Measurements from ENCODE around the gene NPHS1.

Gene NPHS1

GRCh38 chr19:35813043-35813890, 39.0 kb downstream of the NPHS1 start:
- no peak overlapping the region for H3K4me2 ChIP-seq
- H3K9ac ChIP-seq, result no peak overlapping the region
- no peak overlapping the region for H3K4me3 ChIP-seq
- peaks cover 3 to 26% (median 22%) of the 10 kb centered on the region in 10 experiments; a peak in 17 of 20 replicates for H3K4me1 ChIP-seq
- no peaks in the 10 kb centered on the region for H3K27me3 ChIP-seq
- peak overlapping the region in 1 of 11 experiments; percentile 34; a peak in 1 of 22 replicates for H3K27ac ChIP-seq
- H3K36me3 ChIP-seq, result no peaks in the 10 kb centered on the region
- no peak for TF ChIP-seq Cebpa-rat (IDR thresholded peaks at IDR 0.05)
- no peaks in the 10 kb centered on the region; a peak in 1 of 22 replicates for H4K20me1 ChIP-seq
- no peaks in the 10 kb centered on the region for H3K9me3 ChIP-seq (replicated peaks in 1 of 11)

- no peaks in the 10 kb centered on the region for H3K36me3 ChIP-seq
- H3K27ac ChIP-seq, result peak within 1 kb of the TSS in 3 of 11 experiments; percentile 30 to 34 (median 32); a peak in 5 of 22 replicates
- no peaks in the 10 kb centered on the region; a peak in 1 of 22 replicates for H4K20me1 ChIP-seq
- peaks cover 3 to 33% (median 30%) of the 10 kb centered on the region in 10 experiments; a peak in 17 of 20 replicates for H3K4me1 ChIP-seq
- H3K9me3 ChIP-seq (replicated peaks in 1 of 11), result no peaks in the 10 kb centered on the region
- H3K4me2 ChIP-seq, result peak within 1 kb of the TSS in 6 of 11 experiments; percentile 1 to 31 (median 22); a peak in 6 of 22 replicates
- H3K4me3 ChIP-seq, result no peak within 1 kb of the TSS
- H3K9ac ChIP-seq, result no peak within 1 kb of the TSS
- no peak for TF ChIP-seq Cebpa-rat (IDR thresholded peaks at IDR 0.05)
- H3K27me3 ChIP-seq, result no peaks in the 10 kb centered on the region
Measured at GRCh38 chr19:35812220-35813042, 39.9 kb downstream of the NPHS1 start, which contains the start of gene PRODH2. PRODH2 (minus strand) TSS chr19:35812845; CDS start chr19:35812805, 40 bp downstream.

- Histone ChIP-seq H3K4me3 (no peak overlapping the region), H3K9me3 (replicated peaks in 1 of 11) (no peaks in the 10 kb centered on the region), H3K27me3 (no peaks in the 10 kb centered on the region), H3K27ac (peak overlapping the region in 3 of 11 experiments; percentile 30 to 34 (median 32); a peak in 4 of 22 replicates), H3K36me3 (no peaks in the 10 kb centered on the region), H3K9ac (no peak overlapping the region), H4K20me1 (no peaks in the 10 kb centered on the region; a peak in 1 of 22 replicates), H3K4me1 (peaks cover 3 to 38% (median 35%) of the 10 kb centered on the region in 10 experiments; a peak in 17 of 20 replicates), H3K4me2 (peak overlapping the region in 6 of 11 experiments; percentile 1 to 31 (median 22); a peak in 8 of 22 replicates)
- TF ChIP-seq Cebpa-rat (IDR thresholded peaks at IDR 0.05), result no peak
Measured at GRCh38 chr19:35811317-35812219, 40.7 kb downstream of the NPHS1 start.

- Histone ChIP-seq H3K4me1 (peaks cover 27 to 77% (median 70%) of the 10 kb centered on the region in 10 experiments), H3K9ac (no peak overlapping the region), H3K36me3 (no peaks in the 10 kb centered on the region), H3K4me3 (no peak overlapping the region), H3K4me2 (peak overlapping the region in 8 of 11 experiments; percentile 9 to 72 (median 57); a peak in 10 of 22 replicates), H3K27ac (peak overlapping the region in 4 of 11 experiments; percentile 30 to 53 (median 38); a peak in 8 of 22 replicates), H3K27me3 (no peaks in the 10 kb centered on the region), H4K20me1 (no peaks in the 10 kb centered on the region; a peak in 1 of 22 replicates), H3K9me3 (replicated peaks in 1 of 11) (peaks cover 0 to 3% (median under 1%) of the 10 kb centered on the region in 11 experiments; a peak in 8 of 22 replicates)
- no peak for TF ChIP-seq Cebpa-rat (IDR thresholded peaks at IDR 0.05)
Measured at GRCh38 chr19:35807633-35808032, 44.7 kb downstream of the NPHS1 start.

GRCh38 chr19:35806597-35806996, 45.7 kb downstream of the NPHS1 start:
- peak overlapping the region in 9 of 11 experiments; percentile 24 to 90 (median 81); a peak in 16 of 22 replicates for H3K4me2 ChIP-seq
- peaks cover 0 to 14% (median 10%) of the 10 kb centered on the region in 11 experiments; a peak in 12 of 22 replicates for H3K9me3 ChIP-seq (replicated peaks in 1 of 11)
- peak overlapping the region in 1 of 11 experiments; percentile 34; a peak in 1 of 22 replicates for H3K9ac ChIP-seq

GRCh38 chr19:35805526-35806102, 46.7 kb downstream of the NPHS1 start:
- H3K27me3 ChIP-seq, result no peaks in the 10 kb centered on the region
- H3K4me2 ChIP-seq, result peak overlapping the region; percentile 24 to 90 (median 76); a peak in 20 of 22 replicates
- peak overlapping the region in 3 of 11 experiments; percentile 76 to 84 (median 83); a peak in 4 of 22 replicates for H3K9ac ChIP-seq
- TF ChIP-seq Cebpa-rat (IDR thresholded peaks at IDR 0.05), result no peak
- peak overlapping the region in 7 of 11 experiments; percentile 79 to 96 (median 91); a peak in 13 of 22 replicates for H3K27ac ChIP-seq
- H3K4me1 ChIP-seq, result peaks cover 27 to 85% (median 77%) of the 10 kb centered on the region in 10 experiments
- H4K20me1 ChIP-seq, result no peaks in the 10 kb centered on the region
- H3K36me3 ChIP-seq, result no peaks in the 10 kb centered on the region
- peaks cover 0 to 19% (median 10%) of the 10 kb centered on the region in 11 experiments; a peak in 12 of 22 replicates for H3K9me3 ChIP-seq (replicated peaks in 1 of 11)
- H3K4me3 ChIP-seq, result no peak overlapping the region

More at GRCh38 chr19:35806597-35806996, 45.7 kb downstream of the NPHS1 start:
- Histone ChIP-seq H3K4me1 (peaks cover 27 to 79% (median 73%) of the 10 kb centered on the region in 10 experiments), H3K27ac (peak overlapping the region in 6 of 11 experiments; percentile 79 to 96 (median 91); a peak in 11 of 22 replicates), H4K20me1 (no peaks in the 10 kb centered on the region), H3K36me3 (no peaks in the 10 kb centered on the region), H3K27me3 (no peaks in the 10 kb centered on the region), H3K4me3 (no peak overlapping the region)
- no peak for TF ChIP-seq Cebpa-rat (IDR thresholded peaks at IDR 0.05)

- H3K27me3 ChIP-seq, result peaks cover 0 to 9% (median 4%) of the 10 kb centered on the region in 11 experiments; a peak in 10 of 22 replicates
- no peak for TF ChIP-seq Cebpa-rat (IDR thresholded peaks at IDR 0.05)
Measured at GRCh38 chr19:35801828-35802227, 50.5 kb downstream of the NPHS1 start.

More at GRCh38 chr19:35801828-35802227, 50.5 kb downstream of the NPHS1 start:
- Histone ChIP-seq H3K27ac (peak overlapping the region in 7 of 11 experiments; percentile 66 to 96 (median 91); a peak in 11 of 22 replicates), H3K9me3 (replicated peaks in 1 of 11) (peaks cover 0 to 19% (median 10%) of the 10 kb centered on the region in 11 experiments; a peak in 12 of 22 replicates), H4K20me1 (no peaks in the 10 kb centered on the region), H3K36me3 (no peaks in the 10 kb centered on the region), H3K4me1 (peaks cover 27 to 99% (median 78%) of the 10 kb centered on the region in 10 experiments), H3K4me3 (no peak overlapping the region), H3K4me2 (peak overlapping the region in 8 of 11 experiments; percentile 1 to 90 (median 78); a peak in 10 of 22 replicates), H3K9ac (peak overlapping the region in 1 of 11 experiments; percentile 1; a peak in 1 of 22 replicates)

Data from BLaER1 treated with 17β-estradiol and CSF1 and Interleukin-3, amounts not matched to agents 10 nM and 100 nM (cell line).